Stimulated activated CD8-positive, alpha-beta memory T cell treated with anti-CD3 and anti-CD28 coated beads, Interleukin-12 subunit alpha, Interleukin-12 subunit beta, amount 100 ng/mL, for 1 hour (primary cell): ENCODE measurements around the gene KRTAP5-4.
"Not testable (repeated sequence)": the region's sequence is repeated elsewhere in the genome, so short reads cannot be mapped to it uniquely, and the experiment has no call there.

ENCODE experiments used
- DNase-seq: peaks from one replicate; pipeline ENCODE4 v3.0.0-alpha.2; 2020; ENCODE audit warnings: low read depth

KRTAP5-4 gene

DNA sequence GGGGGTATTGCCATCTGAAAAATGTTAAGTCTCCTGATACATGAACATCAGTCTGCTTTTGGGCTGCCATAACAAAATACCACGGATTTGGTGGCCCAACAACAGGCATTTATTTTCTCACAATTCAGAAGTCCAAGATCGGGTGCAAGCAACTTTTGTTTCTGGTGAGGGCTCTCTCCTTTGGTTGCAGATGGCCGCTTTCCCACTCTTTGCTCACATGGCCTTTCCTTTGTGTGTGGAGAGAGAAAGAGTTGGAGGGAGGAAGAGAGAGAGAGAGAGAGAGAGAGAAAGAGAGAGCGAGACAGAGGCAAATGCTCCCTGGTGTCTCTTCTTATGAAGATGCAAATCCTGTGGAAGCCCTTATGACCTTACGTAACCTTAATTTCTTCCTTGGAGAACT, 21.3 kb downstream of the KRTAP5-4 start:
- no peak for DNase-seq

DNA sequence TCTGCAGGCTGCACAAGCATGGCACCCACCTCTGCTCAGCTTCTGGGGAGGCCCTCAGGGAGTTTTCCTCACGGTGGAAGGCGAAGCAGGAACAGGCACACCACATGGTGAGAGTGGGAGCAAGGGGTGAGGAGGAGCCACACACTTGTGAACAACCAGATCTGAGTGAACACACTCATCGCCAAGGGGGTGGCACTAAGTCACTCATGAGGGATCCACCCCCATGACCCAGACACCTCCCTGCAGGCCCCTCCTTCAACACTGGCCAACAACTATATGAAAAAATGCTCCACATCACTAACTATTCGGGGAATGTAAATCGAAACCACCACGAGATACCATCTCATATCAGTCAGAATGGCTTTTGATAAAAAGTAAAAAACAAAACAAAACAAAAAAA, 23.1 kb downstream of the KRTAP5-4 start:
- DNase-seq: no peak

DNA sequence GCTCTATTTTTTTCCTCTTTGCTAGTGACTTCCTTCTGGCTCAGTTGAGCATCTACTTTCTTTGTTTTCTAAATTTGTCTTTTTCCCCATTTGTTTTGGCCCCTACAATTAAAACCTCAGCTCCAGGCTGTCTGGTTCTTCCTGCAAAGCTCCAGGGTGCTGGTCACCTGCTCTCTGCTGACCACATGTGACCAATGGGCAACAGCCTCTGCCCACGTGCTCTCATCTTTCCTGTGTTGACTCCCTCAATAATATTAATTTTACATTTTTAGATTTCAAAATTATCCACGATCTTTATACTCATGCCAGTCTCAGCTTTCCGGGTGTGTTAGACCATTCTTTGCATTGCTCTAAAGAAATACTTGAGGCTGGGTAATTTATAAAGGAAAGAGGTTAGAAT, 23.5 kb downstream of the KRTAP5-4 start:
- not testable (repeated sequence) for DNase-seq

DNA sequence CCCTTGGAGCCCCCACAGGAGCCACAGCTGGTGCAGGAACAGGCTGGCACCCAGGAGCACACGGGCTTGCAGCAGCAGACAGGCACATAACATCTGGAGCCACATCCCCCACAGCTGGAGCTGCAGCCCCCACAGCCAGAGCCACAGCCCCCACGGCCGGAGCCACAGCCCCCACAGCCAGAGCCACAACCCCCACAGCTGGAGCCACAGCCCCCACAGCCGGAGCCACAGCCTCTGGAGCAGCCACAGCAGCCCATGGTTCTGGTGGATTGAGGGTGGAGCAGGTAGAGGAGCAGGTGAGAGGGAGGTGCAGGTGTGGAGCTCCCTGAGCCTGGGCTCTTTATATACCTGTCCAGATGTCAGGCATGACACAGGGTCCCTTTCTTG, 24.0 kb downstream of the KRTAP5-4 start, which contains the start of gene KRTAP5-2:
KRTAP5-2 (minus strand) TSS at position 301 of the 387 bp plus-strand sequence; CDS start at position 257, 44 bp downstream.
- DNase-seq: no peak

DNA sequence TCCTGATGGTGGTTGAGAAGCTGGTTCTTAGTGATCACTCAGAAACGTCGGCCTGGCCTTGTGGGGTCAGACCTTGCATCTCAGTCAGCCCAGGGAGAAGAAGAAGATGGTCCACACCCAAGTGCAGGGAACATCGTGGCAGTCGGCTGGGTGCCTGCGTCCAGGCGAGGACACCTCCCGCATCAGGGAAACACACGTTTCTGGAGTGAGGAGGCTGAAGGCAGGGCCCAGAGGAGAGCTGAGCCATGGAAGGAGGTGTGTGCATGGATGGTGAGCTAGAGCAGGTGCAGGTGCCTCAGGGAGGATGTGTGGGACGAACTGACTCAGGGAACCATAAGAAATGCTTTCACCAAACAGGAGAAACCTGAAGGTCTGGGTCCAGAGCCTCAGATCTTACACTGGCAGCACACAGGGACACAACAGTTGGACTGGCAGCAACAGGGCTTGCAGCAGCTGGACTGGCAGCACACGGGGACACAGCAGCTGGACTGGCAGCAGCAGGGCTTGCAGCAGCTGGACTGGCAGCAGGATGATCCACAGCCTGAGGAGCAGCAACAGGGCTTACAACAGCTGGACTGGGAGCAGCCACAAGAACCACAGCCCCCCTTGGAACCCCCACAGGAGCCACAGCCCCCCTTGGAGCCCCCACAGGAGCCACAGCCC, 24.5 kb downstream of the KRTAP5-4 start:
- DNase-seq: no peak

DNA sequence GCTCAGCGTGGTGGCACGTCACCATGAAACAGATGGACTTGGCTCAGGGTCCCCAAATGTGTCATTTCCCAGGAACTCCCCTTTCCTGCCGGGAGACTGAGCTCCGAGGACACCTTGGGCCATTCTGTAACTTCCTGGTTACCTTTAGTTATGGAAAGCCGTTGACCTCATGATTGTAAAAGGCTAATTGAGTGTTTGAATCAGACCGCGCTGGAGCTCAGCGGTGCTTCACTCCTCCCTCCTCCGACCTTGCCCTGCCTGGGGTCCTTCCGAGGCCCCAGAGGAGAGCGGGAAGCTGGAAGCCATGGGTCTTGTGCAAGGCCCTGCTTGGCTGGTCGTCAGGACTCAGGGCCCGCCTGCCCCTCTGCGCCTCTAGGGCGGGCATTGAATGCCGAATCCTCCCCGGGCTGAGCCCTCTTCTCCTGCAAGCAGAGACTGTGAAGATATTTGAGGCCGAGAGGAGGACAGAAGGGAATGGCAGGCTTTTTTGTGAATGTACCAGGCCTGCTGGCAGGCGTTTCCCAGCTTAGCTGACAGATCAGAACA, 25.3 kb downstream of the KRTAP5-4 start:
- not testable (repeated sequence) for DNase-seq

DNA sequence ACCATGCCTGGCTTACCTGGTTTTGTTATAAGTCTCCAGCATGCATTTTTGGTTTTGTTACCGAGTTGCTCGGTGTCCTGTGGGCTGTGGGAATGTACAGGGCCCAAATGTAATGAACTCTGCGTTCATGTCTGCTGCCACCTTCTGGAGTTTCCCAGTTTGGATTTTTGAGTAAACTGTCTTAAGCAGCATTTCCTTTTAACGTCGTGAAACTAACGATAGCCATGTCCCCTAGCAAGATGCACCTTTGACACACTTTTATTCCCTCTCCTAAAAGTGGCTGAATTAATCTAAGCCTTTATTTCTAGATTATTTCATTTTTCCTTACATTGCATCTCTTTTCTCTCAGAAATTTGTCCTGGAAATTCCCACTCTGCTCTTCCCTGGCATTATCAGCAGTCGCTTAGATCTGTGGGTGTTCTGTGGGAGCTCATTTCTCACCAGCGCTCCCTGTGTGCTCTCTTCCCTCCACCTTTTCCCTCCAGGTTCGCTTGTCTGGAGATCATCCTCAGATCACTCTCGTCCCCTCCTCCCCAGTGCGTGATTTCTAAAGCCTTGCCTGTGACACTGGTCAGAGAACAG, 25.9 kb downstream of the KRTAP5-4 start:
- DNase-seq: not testable (repeated sequence)

DNA sequence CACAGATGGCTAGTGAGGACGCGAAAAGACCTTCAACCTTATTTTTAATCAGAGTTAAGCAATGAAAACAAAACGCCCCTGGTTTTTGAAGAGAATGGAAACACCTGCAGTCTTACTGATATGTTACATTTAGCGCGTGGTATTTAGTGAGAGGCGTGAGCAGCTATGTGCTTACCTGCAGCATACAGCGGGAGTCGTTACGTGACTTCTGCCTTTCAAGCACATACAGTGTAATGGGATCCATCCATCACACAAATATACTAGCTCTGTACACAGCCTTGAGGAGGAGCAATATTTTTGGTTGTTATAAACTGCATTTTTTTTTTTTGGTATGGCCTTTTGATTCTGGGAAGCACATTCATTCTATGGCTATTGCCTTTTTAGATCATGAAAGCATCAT, 29.3 kb downstream of the KRTAP5-4 start:
- no peak for DNase-seq

DNA sequence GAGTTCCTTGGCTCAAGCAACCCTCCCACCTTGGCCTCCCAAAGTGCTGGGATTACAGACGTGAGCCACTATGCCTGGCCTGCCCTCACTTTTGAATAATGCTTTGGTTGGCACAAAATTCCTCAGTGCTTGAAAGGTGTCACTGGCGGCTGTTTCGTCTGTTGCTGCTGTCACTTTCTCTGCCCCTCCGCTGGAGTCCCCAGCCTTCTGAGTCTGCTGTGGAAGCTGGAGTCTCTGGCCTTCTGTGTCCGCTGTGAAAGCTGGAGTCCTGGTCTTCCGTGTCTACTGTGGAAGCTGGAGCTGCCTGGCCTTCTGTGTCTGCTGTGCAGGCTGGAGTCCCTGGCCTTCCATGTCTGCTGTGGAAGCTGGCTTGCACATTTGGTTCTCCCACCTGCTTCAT, 31.9 kb downstream of the KRTAP5-4 start:
- no peak for DNase-seq

DNA sequence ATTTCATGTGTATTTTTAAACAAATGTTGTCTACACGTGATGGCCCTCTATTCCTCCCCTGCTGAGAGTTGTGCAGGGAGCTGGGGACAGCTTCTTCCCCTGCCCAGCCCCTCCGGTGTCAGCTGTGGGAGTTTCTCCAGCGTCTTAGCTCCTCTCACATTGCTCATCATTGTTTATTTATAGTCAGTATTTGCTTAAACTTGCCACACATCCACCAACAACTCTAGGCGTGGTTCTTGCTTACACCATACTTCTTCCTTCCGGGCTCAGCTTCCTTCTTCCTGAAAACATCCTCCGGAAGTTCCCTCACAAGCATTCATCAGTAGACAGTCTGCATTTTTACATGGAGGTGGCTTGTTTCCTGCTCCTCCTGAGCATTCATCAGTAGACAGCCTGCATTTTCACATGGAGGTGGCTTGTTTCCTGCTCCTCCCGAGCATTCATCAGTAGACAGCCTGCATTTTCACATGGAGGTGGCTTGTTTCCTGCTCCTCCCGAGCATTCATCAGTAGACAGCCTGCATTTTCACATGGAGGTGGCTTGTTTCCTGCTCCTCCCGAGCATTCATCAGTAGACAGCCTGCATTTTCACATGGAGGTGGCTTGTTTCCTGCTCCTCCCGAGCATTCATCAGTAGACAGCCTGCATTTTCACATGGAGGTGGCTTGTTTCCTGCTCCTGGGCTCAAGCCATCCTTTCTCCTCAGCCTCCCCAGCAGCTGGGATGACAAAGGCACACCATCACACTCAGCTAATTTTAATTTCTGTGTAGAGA, 32.6 kb downstream of the KRTAP5-4 start:
- not testable (repeated sequence) for DNase-seq

DNA sequence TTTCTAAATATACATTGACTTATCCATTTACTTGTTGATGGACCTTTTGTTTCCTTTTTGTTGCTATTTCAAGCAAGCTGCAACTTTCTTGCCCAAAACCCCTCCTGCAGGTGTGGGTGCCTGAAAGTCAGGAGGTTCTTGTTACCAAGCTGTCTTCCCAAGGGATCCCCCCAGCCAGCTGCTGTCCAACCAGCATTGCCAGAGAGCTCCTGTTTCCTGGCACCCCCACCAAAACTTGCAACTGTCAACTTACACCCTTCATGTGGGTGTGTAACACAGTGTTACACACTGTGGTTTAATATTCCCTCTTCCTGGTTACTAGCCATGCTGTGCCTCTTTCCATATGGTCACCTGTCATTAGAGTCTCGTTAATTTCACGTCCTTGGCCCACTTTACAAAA, 35.2 kb downstream of the KRTAP5-4 start:
- no peak for DNase-seq

DNA sequence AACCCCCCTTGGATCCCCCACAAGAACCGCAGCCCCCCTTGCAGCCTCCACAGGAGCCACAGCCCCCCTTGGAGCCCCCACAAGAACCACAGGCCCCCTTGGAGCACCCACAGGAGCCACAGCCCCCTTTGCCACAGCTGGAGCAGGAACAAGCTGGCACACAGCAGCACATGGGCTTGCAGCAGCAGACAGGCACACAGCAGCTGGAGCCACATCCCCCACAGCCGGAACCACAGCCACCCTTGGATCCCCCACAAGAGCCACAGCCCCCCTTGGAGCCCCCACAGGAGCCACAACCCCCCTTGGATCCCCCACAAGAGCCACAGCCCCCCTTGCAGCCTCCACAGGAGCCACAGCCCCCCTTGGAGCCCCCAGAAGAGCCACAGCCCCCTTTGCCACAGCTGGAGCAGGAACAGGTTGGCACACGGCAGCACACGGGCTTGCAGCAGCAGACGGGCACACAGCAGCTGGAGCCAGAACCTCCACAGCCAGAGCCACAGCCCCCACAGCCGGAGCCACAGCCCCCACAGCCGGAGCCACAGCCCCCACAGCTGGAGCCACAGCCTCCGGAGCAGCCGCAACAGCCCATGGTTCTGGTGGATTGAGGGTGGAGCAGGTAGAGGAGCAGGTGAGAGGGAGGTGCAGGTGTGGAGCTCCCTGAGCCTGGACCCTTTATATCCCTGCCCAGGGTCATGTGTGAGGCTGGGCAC, 37.1 kb downstream of the KRTAP5-4 start, which contains the start of gene KRTAP5-1:
KRTAP5-1 (minus strand) TSS at position 623 of the 710 bp plus-strand sequence; CDS start at position 589, 34 bp downstream.
- not testable (repeated sequence) for DNase-seq

DNA sequence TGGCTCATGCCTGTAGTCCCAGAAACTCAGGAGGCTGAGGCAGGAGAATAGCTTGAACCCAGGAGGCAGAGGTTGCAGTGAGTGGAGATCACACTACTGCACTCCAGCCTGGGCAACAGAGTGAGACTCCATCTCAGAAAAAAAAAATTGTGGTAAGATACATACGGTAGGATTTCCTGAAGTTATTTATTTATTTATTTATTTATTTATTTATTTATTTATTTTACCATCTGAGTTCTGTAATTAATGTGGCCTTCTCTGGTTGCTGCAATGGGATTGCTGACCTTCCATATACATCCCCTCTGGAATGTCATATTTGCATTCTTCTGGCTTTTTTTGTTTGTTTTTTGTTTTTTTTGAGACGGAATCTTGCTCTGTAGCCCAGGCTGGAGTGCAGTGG, 39.0 kb downstream of the KRTAP5-4 start:
- not testable (repeated sequence) for DNase-seq

DNA sequence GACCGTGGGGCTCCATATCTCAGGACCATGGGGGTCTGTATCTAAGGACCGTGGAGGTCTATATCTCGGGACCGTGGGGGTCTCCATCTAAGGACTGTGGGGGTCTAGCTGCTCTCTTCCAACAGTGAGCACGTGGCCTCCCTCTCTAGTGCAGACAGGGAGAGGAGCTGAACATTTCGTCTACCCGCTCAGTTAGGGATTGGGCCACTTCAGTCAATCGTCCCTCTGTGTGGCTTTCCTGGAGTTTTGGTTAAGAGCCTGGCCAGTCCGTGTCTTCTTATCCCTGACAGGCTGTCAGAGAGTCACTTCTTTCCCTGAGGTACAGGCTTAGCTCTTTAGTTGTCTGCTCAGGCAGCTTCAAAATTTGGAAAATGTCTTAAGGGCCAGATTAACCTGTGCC, 40.0 kb downstream of the KRTAP5-4 start:
- no peak for DNase-seq

DNA sequence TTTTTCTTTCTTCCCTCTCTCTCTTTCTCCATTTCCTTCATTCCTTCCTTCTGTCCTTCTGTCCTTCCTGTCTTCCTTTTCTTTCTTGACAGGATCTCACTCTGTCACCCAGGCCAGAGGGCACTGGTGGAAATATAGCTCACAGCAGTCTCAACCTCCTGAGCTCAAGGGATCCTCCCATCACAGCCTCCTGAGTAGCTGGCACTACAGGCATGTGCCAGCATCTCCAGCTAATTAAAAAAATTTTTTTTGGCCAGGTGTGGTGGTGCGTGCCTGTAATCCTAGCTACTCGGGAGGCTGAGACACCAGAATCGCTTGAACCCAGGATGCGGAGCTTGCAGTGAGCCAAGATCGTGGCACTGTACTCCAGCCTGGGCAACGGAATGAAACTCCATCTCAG, 45.1 kb downstream of the KRTAP5-4 start:
- DNase-seq: no peak

DNA sequence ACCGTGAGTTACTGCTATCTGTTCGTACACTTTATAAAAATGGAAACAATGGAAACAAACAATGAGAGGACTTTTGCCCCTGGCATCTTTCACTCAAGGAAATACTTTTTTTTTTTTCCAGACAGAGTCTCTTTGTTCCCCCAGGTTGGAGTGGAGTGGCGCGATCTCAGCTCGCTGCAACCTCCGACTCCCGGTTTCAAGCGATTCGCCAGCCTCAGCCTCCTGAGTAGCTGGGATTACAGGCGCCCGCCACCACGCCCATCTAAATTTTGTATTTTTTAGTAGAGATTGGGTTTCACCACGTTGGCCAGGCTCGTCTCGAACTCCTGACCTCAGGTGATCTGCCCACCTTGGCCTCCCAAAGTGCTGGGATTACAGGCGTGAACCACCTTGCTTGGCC, 46.2 kb downstream of the KRTAP5-4 start:
- DNase-seq: not testable (repeated sequence)

DNA sequence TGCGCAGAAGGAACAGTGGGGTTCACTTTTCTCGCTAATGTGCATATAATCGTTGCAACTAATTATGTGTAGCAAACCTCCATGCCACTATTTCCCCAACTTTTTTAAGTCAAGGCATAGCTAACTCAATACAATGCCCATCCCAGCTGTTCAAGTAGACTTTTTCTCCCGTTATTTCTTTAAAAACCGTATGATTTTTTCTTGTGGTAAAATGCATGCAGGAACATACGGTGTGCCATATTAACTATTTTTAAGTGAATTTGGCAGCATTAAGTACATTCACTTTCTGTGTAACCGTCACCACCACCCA, 47.0 kb downstream of the KRTAP5-4 start:
- no peak for DNase-seq

DNA sequence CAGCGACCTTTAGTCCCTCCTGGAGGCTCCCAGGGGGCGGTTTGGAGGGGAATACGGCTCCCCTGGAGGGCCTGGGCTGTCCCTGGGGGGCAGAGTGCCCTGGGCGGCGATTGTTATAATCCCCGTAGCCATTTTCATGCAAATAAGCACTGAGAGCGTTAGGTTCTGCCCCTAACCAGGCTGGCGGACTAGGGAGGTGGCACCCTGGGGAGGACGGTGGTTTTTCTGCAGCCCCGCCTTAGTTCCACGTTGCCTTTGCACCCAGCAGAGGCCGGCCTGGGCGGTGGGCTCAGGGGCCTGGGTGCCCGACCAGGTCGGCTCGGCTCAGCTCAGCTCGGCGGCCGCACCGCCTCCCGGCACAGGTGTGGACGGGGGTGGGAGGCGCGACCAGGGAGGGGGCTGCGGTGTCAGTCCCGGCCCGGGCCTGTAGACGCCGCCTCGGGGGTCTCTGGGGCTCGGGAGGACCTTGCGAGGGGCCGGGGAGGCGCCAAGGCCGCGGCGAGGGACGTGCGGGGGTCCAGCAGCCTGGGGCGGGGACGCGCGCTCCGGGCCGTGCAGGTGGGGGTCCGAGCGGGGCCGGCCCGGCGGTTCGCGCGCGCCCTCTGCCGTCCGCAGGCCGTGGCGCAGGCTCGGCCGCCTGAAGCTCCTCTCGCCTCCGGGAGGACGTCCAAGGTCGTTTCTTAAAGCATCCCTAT, 47.6 kb downstream of the KRTAP5-4 start:
- DNase-seq: no peak

DNA sequence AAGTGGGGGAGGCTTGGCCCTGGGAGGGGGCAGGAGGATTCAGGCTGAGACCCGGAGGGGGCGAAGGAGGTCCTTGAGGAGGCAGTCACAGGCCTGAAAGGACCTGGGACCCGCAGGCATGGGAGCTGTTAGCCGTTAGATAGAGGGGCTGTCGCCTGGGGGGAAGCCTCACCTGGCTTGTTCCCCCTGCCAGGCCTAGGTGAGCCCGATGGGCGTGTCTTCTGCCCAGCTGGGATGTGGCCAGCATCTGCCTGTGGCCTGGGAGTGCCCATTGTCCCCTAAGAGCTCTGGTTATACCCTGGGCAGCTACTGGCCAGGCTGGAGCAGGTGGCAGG, 48.1 kb downstream of the KRTAP5-4 start:
- DNase-seq: no peak

DNA sequence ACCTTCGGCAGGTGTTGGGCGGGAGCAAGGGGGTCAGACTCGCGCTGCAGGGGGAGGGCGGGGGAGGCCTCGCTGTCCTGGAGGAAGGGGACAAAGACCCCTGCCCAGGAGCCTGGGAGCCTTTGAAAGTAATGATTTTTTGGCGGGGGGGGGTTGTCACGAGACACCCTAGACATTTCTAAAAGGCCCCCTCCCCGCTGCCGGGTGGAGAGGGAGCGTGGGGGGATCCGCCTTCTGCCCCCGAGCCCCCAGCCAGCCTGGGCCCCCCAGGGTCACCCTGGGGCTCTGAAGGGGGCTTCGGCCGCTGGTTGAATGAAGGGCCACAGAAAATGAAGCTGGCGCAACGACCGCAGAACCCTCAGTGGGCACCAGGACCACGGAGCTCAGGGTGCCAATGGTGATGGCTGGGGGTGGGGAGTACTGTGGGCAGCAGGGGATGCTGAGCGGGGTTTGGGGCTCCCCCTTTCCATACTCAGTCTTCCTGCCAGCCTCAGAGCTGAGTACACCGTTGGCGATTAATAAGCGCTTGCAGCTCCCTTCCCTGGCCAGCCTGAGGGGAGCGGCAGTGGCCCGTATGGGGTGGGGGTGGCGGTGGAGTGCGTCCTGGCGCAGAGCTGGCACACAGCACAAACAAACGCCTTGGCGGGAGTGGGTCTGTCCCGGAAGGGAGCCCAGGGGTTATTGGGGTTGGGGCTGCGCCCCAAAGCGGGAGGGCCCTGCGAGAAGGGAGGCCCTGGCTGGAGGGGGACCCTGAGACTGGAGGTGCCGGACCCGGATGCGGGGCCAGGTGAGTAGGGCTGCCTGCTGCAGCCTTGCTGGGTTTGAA, 48.6 kb downstream of the KRTAP5-4 start:
- DNase-seq: no peak
